ENCODE results near the gene CEBPG.

CEBPG gene

GRCh38 chr19:33408116-33408515, 34.6 kb downstream of the CEBPG start:
- no peak for DNase-seq

- DNase-seq, result no peak
Measured at GRCh38 chr19:33408538-33409434, 35.3 kb downstream of the CEBPG start.

- DNase-seq, result no peak
Measured at GRCh38 chr19:33409906-33410685, 36.6 kb downstream of the CEBPG start.

- no peak for DNase-seq
Measured at GRCh38 chr19:33410915-33411401, 37.4 kb downstream of the CEBPG start.

GRCh38 chr19:33411621-33412180, 38.2 kb downstream of the CEBPG start:
- DNase-seq, result no peak

- no peak for DNase-seq
Measured at GRCh38 chr19:33412601-33413425, 39.3 kb downstream of the CEBPG start.

- DNase-seq, result no peak
Measured at GRCh38 chr19:33413426-33413725, 39.9 kb downstream of the CEBPG start.

- no peak for DNase-seq
Measured at GRCh38 chr19:33413868-33414666, 40.6 kb downstream of the CEBPG start.

- no peak for DNase-seq
Measured at GRCh38 chr19:33414667-33415605, 41.4 kb downstream of the CEBPG start.

- DNase-seq, result peak; percentile 50 to 64
Measured at GRCh38 chr19:33416307-33417215, 43.1 kb downstream of the CEBPG start.

GRCh38 chr19:33417751-33418150, 44.2 kb downstream of the CEBPG start:
- no peak for DNase-seq

- no peak for DNase-seq
Measured at GRCh38 chr19:33418461-33418860, 45.0 kb downstream of the CEBPG start.

- DNase-seq, result no peak
Measured at GRCh38 chr19:33418871-33419787, 45.6 kb downstream of the CEBPG start.

- no peak for DNase-seq
Measured at GRCh38 chr19:33419788-33420130, 46.2 kb downstream of the CEBPG start.

- no peak for DNase-seq
Measured at GRCh38 chr19:33420821-33421220, 47.3 kb downstream of the CEBPG start.

- no peak for DNase-seq
Measured at GRCh38 chr19:33421368-33421767, 47.9 kb downstream of the CEBPG start.

- no peak for DNase-seq
Measured at GRCh38 chr19:33422369-33423180, 49.1 kb downstream of the CEBPG start.

- DNase-seq, result no peak
Measured at GRCh38 chr19:33424181-33424580, 50.7 kb downstream of the CEBPG start.

Data from NCI-H2081 (cell line).